Loucy (cell line): ENCODE data around the gene ELMOD2.

Source experiments
- CTCF ChIP-seq: fragments of 200-600 bp; sonication (generic); conservative IDR thresholded peaks from 2 replicates; pipeline ENCODE4 v1.5.1; 2014; ENCODE audit warnings: mild to moderate bottlenecking, antibody characterized with exemption, low read length
- EZH2phosphoT487 ChIP-seq: fragments of 200-600 bp; IDR thresholded peaks from 2 replicates; pipeline ENCODE4 v1.6.1; 2018; ENCODE audit warnings: antibody characterized with exemption, mild to moderate bottlenecking, moderate library complexity, borderline replicate concordance

- TF ChIP-seq CTCF (no peak), EZH2phosphoT487 (no peak)
These were observed 5.5 kb downstream of the ELMOD2 start for GRCh38 chr4:140529434-140529833.
